H54 (cell line): ENCODE measurements around the gene UBE2E2.
A peak's percentile ranks its signal among the peaks of the same experiment; 100 is the strongest.

Source experiments
- DNase-seq: peaks from one replicate; pipeline ENCODE4 v3.0.0; 2011; ENCODE audit warnings: low spot score, mixed read lengths; ENCODE audit not compliant: insufficient read length
- FAIRE-seq: peaks from 3 replicates; lab custom pipeline; 2011; peaks lifted over from hg19 to GRCh38; lab: Jason Lieb, UNC
- POLR2A ChIP-seq: IDR thresholded peaks from 2 replicates; pipeline ENCODE4 v1.6.1; 2011; ENCODE audit warnings: low read depth, mild to moderate bottlenecking, low read length

The UBE2E2 gene

GRCh38 chr3:23481616-23482278 is 278.6 kb downstream of the UBE2E2 start:
- FAIRE-seq (no peak), DNase-seq (no peak)
- TF ChIP-seq POLR2A: no peak

DNA sequence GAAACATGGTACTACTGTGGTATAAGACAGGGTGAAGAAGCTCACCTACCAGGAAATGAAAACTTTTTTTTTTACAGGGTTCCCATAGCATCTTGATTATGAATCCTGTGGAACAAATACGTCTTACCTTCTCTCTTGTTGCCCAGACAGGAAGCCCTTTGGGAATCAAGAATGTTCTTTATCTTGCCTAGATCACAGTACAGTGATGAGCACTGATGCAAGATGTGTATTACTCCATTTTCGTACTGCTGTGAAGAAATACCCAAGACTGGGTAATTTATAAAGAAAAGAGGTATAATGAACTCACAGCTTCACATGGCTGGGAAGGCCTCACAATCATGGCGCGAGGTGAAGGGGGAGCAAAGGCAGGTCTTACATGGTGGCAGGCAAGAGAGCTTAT is 281.3 kb downstream of the UBE2E2 start:
- no peak for FAIRE-seq
- DNase-seq: no peak
- TF ChIP-seq POLR2A: no peak

DNA sequence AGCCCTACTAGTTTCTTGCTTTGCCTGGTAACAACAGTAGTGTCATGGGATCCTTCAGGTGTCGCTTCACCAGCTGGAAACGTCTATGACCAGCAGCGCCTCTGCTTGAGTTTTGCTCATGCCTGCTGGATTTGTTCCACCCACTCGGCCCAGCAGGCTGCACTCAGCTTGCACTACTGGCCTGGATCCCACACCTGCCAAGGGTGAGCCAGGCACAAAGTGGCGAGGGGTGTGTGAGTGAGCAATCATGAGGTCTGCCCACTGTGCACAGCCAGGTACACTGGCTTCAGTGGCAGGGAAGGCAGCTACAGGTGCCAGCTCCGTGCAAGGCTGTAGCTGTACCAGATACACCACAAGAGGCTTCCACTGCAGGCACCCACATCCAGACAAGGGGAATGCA is 282.8 kb downstream of the UBE2E2 start:
- no peak for TF ChIP-seq POLR2A
- no peak for DNase-seq
- FAIRE-seq: no peak

GRCh38 chr3:23487015-23487414 is 283.9 kb downstream of the UBE2E2 start:
- DNase-seq (no peak), FAIRE-seq (no peak)
- TF ChIP-seq POLR2A: no peak

DNA sequence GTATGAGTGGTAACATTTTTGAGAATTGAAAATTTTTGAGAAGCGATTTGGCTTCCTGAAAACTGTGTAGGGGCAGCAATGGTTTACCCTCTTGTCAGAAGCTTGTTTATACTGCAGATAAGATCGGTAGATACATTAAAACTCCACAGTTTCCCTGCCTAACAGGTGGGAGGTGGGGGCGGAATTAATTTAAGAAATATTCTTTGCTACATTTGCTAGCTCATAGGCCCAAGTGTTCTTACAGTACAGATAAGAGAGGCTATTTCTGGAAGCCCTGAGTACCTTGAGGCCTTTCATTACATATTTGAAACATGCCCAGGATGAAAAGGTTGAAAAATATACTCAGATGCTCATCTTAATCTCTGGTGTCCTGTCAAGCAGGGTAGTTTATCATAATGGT is 285.5 kb downstream of the UBE2E2 start:
- FAIRE-seq (no peak), DNase-seq (no peak)
- no peak for TF ChIP-seq POLR2A

DNA sequence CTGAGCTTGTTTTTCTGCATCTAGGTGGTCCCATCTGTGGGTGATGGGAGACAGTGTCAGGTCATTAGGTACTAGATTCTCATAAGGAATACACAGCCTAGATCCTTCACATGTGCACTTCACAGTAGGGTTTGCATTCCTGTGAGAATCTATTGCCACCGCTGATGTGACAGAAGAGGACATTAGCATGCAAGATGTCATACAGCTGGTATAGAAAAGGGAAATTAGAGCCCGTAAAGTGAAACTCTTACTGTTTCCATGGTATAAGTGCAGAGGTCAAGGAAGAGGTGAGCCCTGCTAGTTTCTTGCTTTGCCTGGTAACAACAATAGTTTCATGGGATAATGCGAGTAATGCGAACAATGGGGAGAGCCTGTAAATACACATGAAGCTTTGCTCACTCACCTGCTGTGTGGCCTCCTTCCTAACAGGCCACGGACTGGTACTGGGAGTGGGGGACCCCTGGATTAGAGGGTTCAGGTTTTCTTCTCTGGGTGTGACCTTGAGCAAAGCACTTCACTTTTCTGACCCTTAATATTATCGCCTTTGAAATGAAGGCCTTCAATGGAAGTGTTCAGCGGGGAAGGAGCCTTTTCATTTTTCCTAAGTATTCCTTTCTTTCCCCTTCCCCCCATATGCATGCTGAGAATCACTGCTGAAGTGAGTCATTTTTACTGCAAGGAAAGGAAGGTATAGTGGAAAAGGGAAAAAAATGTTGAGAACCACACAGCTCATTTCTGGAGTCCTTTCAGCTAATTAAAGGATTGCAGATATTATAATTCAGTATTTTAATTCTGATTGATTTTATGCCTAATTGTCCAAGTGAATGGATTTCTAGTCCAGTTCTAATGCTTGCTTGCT is 286.4 kb downstream of the UBE2E2 start:
- no peak for TF ChIP-seq POLR2A
- DNase-seq (no peak), FAIRE-seq (peak; percentile 84)

DNA sequence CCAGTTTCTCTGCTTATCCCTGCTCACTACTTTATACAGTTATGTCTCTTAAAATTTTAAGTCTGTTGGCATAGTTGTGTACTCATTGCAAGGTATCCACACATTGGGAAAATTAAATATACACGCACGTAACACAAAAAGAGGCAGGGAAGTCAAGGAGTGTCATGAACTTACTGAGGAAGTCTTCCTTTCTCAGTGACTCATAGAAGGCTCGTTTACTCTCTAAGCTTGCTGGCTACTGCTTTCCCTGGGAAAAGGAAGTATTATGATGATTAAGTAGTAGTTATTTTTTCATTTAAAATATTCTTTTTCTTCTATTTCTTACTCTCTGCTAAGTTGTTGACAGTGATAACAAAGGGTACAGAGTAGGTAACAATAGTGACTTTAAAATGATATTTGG is 287.3 kb downstream of the UBE2E2 start:
- TF ChIP-seq POLR2A: no peak
- FAIRE-seq (peak; percentile 69), DNase-seq (peak; percentile 12)

- DNase-seq (no peak), FAIRE-seq (peak; percentile 27)
- TF ChIP-seq POLR2A: no peak
Measured at GRCh38 chr3:23492057-23492456, 288.9 kb downstream of the UBE2E2 start.

GRCh38 chr3:23493889-23494288 is 290.8 kb downstream of the UBE2E2 start:
- no peak for TF ChIP-seq POLR2A
- FAIRE-seq: no peak
- DNase-seq: no peak

DNA sequence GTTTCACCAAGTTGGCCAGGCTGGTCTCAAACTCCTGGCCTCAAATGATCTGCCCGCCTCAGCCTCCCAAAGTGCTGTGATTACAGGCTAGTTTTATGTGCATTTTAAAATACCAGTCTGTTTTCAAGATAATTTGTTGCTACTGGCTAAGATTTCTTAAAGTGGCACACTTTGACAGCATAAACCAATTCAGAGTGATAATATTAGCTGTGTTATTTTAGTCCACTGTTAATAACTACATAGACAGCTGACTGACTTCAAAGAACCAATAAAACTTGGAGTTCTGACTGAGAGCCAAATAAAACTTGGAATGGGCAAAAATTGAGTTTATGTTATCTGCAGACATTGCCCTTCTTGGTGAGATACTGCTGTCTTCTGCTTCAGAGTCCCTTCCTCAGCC is 291.8 kb downstream of the UBE2E2 start:
- no peak for FAIRE-seq
- DNase-seq: no peak
- TF ChIP-seq POLR2A: no peak

DNA sequence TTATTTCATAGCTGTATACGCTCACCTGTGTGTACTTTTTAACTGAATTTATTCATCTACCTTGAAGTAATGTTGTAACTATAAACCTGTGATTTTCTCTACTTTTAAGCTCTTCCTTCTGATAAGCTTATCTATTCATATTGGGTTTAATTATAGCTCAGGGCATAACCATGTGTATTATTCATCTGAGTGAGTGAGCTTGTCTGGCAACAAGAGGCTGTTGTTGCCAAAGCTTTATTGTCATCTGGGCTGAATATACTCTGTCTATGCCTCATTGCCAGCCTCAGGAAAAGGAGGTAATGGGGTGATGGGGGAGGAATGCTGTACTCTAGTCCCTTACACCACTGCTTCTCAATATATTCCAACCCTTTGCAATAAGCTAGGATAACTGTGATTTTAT is 292.4 kb downstream of the UBE2E2 start:
- TF ChIP-seq POLR2A: no peak
- DNase-seq: no peak

GRCh38 chr3:23496165-23496564 is 293.0 kb downstream of the UBE2E2 start:
- DNase-seq (no peak), FAIRE-seq (no peak)
- TF ChIP-seq POLR2A: no peak

More for the DNA sequence above, 292.4 kb downstream of the UBE2E2 start:
- FAIRE-seq: peak; percentile 92

DNA sequence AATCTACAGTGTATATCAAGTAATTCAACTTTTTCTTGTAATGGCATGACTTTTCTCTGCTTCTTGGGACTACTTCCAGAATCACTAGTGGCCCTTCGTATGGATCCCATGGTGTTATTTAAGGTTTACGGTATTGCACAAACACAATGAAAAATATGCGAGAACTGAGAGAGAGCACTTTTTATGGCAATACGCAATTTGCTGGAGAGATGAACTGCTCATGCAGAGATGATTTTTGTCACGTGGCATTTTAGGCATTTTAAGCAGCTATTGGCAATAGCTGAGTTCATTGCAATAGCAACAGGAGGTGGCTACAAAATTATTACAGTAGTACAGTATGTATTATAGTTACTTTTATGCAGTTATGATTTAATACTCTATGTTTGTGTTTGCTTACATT is 294.0 kb downstream of the UBE2E2 start:
- no peak for TF ChIP-seq POLR2A
- peak; percentile 43 for FAIRE-seq
- no peak for DNase-seq

DNA sequence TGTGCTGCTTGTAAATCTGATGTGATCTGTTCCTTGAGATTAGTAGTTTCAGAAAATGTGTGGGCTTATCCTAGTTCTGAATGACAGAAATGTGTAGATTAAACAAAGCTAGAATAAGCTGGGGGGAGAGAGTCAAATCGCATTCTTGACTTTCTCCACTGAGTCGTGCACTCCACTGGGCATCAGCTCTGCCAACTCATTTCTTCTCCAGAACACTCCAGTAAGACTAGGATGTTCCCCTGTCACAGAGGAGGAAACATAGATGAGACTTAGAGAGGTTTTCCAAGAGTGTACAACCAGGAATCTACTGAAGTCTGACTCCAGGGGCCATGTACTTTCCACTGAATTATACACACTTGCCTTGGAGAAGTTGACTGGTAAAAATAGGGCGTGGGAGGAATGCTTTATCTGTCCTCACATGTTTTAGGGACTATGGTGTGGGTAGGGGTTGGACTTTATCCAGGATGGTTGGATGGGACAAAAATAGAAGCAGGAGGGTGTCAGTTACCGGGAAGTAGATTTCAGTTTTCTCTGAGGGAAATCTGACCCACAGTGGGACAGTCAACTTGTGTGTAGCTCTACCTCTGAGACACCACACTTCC is 298.2 kb downstream of the UBE2E2 start:
- DNase-seq: no peak
- no peak for FAIRE-seq
- no peak for TF ChIP-seq POLR2A

DNA sequence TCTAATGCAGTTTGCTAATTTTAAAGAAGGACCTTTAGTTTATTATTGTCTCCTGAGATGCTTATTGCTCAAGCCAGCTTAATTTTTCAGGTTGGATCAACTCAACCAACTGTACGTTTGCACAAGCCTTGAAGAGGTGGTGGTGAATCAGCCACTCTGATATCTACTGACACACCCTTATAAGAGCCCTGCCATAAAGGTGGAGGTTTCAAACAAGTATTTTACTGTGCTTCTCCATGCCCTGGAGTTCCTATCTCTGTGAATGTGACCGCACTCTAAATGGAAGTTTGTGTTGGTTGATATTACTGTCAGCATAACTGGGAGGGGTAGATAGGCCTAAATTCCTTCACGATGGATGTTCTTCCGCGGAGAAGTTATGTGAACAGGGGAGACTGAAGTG is 305.3 kb downstream of the UBE2E2 start:
- TF ChIP-seq POLR2A: no peak
- FAIRE-seq (no peak), DNase-seq (no peak)
